K562 (cell line): ENCODE data around the gene TXNRD2. TPM values are rescaled to one million over a fixed set of nuclear protein-coding genes. Genes with fewer than 3 reads are reported as not detected.

ENCODE experiments used
- ATF1 ChIP-seq, 2 experiments: fragments of 450-650 bp in 1 of 2; IDR thresholded peaks; 2 replicates each; pipeline ENCODE4 v1.6.1; 2016; ENCODE audit warnings: missing compliant biosample characterization in 1 of 2, missing genetic modification characterization in 1 of 2
- CAMTA2 ChIP-seq: fragments of 250-450 bp; sonication (Bioruptor Pico); conservative IDR thresholded peaks from 2 replicates; pipeline ENCODE4 v1.5.1; 2022
- CSDE1 ChIP-seq, 2 experiments: fragments of 450-650 bp; IDR thresholded peaks; 2 replicates each; pipeline ENCODE4 v1.6.1; 2016; ENCODE audit warnings: mild to moderate bottlenecking in 1 of 2
- ELF4 ChIP-seq: fragments of 450-650 bp; formaldehyde crosslinking; IDR thresholded peaks from 2 replicates; pipeline ENCODE4 v1.4.0; 2022; ENCODE audit warnings: missing genetic modification characterization
- ETS1 ChIP-seq: conservative IDR thresholded peaks from 2 replicates; pipeline ENCODE4 v1.6.1; 2011; ENCODE audit warnings: low read depth, mild to moderate bottlenecking, low read length; ENCODE audit not compliant: control insufficient read depth
- GABPA ChIP-seq: fragments of 200-800 bp; sonication (Bioruptor generic); conservative IDR thresholded peaks from 2 replicates; pipeline ENCODE4 v1.6.1; 2016; ENCODE audit warnings: low read depth, missing genetic modification characterization, missing compliant biosample characterization
- HDAC1 ChIP-seq, 2 experiments: fragments of 450-650 bp; IDR thresholded peaks; 2 replicates each; pipeline ENCODE4 v1.6.1; 2016 to 2017; ENCODE audit warnings: inconsistent platforms in 1 of 2, mild to moderate bottlenecking in 1 of 2, moderate library complexity in 1 of 2
- HNRNPLL ChIP-seq: fragments of 200-400 bp; formaldehyde crosslinking; IDR thresholded peaks from 2 replicates; pipeline ENCODE4 v1.6.1; 2017; ENCODE audit warnings: low read length, low read depth, mild to moderate bottlenecking; ENCODE audit not compliant: poor library complexity, severe bottlenecking
- KDM5B ChIP-seq: fragments of 200-600 bp; sonication (generic); IDR thresholded peaks from 2 replicates; pipeline ENCODE4 v1.6.1; 2012; ENCODE audit warnings: low read depth, mild to moderate bottlenecking, moderate library complexity, low read length, control low read depth, inconsistent platforms; ENCODE audit not compliant: insufficient replicate concordance
- L3MBTL2 ChIP-seq: fragments of 450-650 bp; IDR thresholded peaks from 2 replicates; pipeline ENCODE4 v1.6.1; 2016; ENCODE audit warnings: mild to moderate bottlenecking, moderate library complexity
- RBFOX2 ChIP-seq: fragments of 200-400 bp; formaldehyde crosslinking; IDR thresholded peaks from 2 replicates; pipeline ENCODE4 v1.6.1; 2017; ENCODE audit warnings: low read depth, mild to moderate bottlenecking, low read length, moderate library complexity
- SAFB ChIP-seq: fragments of 200-400 bp; formaldehyde crosslinking; IDR thresholded peaks from 2 replicates; pipeline ENCODE4 v1.6.1; 2017; ENCODE audit warnings: low read depth, low read length, borderline replicate concordance
- SMARCB1 ChIP-seq: IDR thresholded peaks from 2 replicates; pipeline ENCODE4 v1.6.1; 2011; ENCODE audit warnings: improper control_type of control experiment, low read depth; ENCODE audit not compliant: insufficient read length
- UBTF ChIP-seq, 2 experiments: IDR thresholded peaks; 2 replicates each; pipeline ENCODE4 v1.6.1; 2012; ENCODE audit warnings: improper control_type of control experiment in 2 of 2, low read depth in 2 of 2, low read length in 2 of 2, borderline replicate concordance in 1 of 2
- YY1 ChIP-seq, 3 experiments: IDR thresholded peaks; 2 replicates each; pipeline ENCODE4 v1.6.1; 2011; ENCODE audit warnings: low read length in 2 of 3, mild to moderate bottlenecking in 2 of 3, moderate library complexity in 2 of 3, borderline replicate concordance in 1 of 3, control low read depth in 1 of 3, low read depth in 1 of 3; ENCODE audit not compliant: insufficient read depth in 3 of 3, insufficient replicate concordance in 2 of 3, control insufficient read depth in 1 of 3, insufficient read length in 1 of 3; ENCODE audit errors: extremely low read depth in 1 of 3
- ZBTB7A ChIP-seq: IDR thresholded peaks from 2 replicates; pipeline ENCODE4 v1.6.1; 2011; ENCODE audit warnings: low read depth, mild to moderate bottlenecking, low read length, moderate library complexity, borderline replicate concordance; ENCODE audit not compliant: control insufficient read depth
- ZC3H11A ChIP-seq: IDR thresholded peaks from 2 replicates; pipeline ENCODE4 v1.6.1; 2012; ENCODE audit warnings: low read depth, low read length, improper control_type of control experiment
- ZNF146 ChIP-seq: IDR thresholded peaks from one replicate; pipeline ENCODE4 v1.6.1; 2018; ENCODE audit warnings: missing compliant biosample characterization; ENCODE audit not compliant: unreplicated experiment
- ZNF24 ChIP-seq: fragments of 450-650 bp; IDR thresholded peaks from 2 replicates; pipeline ENCODE4 v1.6.1; 2016
- polyA plus RNA-seq, 8 experiments: library from polyadenylated mRNA; depleted of rRNA in 4 of 8; stranded (reverse) in 5 of 8; unstranded in 3 of 8; fragments of >200 nt; fragmentation: Nextera tagmentation in 2 of 8; fragmentation: Illumina TruSeq in 1 of 8; extraction: Ambion mirVana in 2 of 8; extraction: Trizol in 1 of 8; gene quantifications; 2 replicates each; pipeline versions ENCODE4 v1.2.1 to v1.2.3, GENCODE V29; 2011 to 2014; ENCODE audit warnings: inconsistent platforms in 1 of 8, missing spikeins in 1 of 8
- total RNA-seq, 7 experiments: library from RNA; depleted of rRNA in 6 of 7; stranded (reverse); fragments of >200 nt in 6 of 7; fragmentation: Illumina TruSeq in 2 of 7; extraction: Trizol in 2 of 7; gene quantifications; 2 replicates each; pipeline versions ENCODE4 v1.2.1 to v1.2.3, GENCODE V29; 2011 to 2021; ENCODE audit warnings: low replicate concordance in 1 of 7
- TF ChIP-seq, protein P1 (sequence below): fragments of 250-450 bp; sonication (Bioruptor Pico); IDR thresholded peaks from 2 replicates; pipeline ENCODE4 v1.5.1; 2021; ENCODE audit warnings: mild to moderate bottlenecking

TXNRD2 gene
- total and polyA plus RNA-seq, 9 of the 15 experiments (the other 6 are each of a cell fraction or from before 2014, with no cell fraction given): 3.3 to 80.2 (median 49.4) TPM

DNA sequence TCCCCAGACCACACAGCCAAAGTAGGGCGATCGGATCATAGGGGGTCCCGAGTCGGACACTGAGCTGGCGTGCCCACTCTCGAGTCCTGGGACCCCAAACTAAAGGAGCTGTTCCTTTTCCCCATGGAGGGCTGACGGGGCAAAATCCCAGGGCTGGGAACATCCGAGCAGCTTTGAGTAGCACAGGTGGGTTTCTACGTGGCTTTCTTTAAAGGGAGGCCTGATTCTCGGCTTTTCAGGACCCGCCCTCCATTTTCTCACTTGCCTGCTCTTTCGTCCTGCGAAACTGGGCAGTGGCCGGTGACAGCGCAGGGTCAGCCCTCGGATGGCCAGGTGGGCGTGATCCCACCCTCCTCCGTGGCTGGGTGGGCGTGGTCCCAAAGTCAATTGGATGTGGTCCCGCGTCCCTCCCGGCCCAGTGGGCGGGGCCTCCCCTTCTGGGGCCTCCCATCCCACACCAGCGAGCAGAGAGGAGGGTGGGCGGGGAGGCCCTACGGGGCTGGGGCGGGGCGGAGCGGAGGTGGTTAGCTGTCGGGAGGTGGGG is 17.5 kb upstream of the TXNRD2 start (continued):
- TF ChIP-seq ETS1: 0 out of 2 replicates have a peak, but pooled peaks have one; percentile 13
- TF ChIP-seq ZNF24: peak; percentile 57; the same call in 1 of the 2 replicates
- TF ChIP-seq CSDE1 (IDR thresholded peaks at IDR 0.05): peak in 1 of 2 experiments; percentile 32; a peak in 1 of 4 replicates
- peak in 1 of 2 experiments; percentile 62; a peak in 1 of 4 replicates for TF ChIP-seq HDAC1 (IDR thresholded peaks at IDR 0.05)
- peak; percentile 72 for TF ChIP-seq RBFOX2
- TF ChIP-seq, protein P1, sequence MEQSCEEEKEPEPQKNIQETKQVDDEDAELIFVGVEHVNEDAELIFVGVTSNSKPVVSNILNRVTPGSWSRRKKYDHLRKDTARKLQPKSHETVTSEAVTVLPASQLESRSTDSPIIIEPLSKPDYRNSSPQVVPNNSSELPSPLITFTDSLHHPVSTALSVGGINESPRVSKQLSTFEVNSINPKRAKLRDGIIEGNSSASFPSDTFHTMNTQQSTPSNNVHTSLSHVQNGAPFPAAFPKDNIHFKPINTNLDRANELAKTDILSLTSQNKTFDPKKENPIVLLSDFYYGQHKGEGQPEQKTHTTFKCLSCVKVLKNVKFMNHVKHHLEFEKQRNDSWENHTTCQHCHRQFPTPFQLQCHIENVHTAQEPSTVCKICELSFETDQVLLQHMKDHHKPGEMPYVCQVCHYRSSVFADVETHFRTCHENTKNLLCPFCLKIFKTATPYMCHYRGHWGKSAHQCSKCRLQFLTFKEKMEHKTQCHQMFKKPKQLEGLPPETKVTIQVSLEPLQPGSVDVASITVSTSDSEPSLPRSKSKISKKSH (CRISPR knock-in tag): 0 out of 2 replicates have a peak, but pooled peaks have one; percentile 56
- TF ChIP-seq SMARCB1: no peak
- TF ChIP-seq ATF1 (CRISPR knock-in tag; IDR thresholded peaks at IDR 0.05): no peak
- peak; percentile 63 for TF ChIP-seq ATF1 (tag; IDR thresholded peaks at IDR 0.05)
- TF ChIP-seq CAMTA2 (CRISPR knock-in tag): peak; percentile 37; the same call in 1 of the 2 replicates
- TF ChIP-seq UBTF (IDR thresholded peaks at IDR 0.05; ENCODE audit: borderline replicate concordance in 1 of 2, low read depth in 2 of 2, low read length in 2 of 2): peak in 1 of 2 experiments; percentile 50; a peak in 1 of 4 replicates
- TF ChIP-seq YY1 (IDR thresholded peaks at IDR 0.05; ENCODE audit: borderline replicate concordance in 1 of 3, control insufficient read depth in 1 of 3, extremely low read depth in 1 of 3, insufficient read depth in 3 of 3, insufficient read length in 1 of 3, insufficient replicate concordance in 2 of 3, low read depth in 1 of 3, low read length in 2 of 3): peak in 2 of 3 experiments; percentile 62 to 87
- no peak for TF ChIP-seq GABPA (tag)
- peak; percentile 98 for TF ChIP-seq ZBTB7A
- peak; percentile 11; the same call in 1 of the 2 replicates for TF ChIP-seq SAFB
- TF ChIP-seq KDM5B: no peak
- TF ChIP-seq ZNF146: no peak
- TF ChIP-seq L3MBTL2: 0 out of 2 replicates have a peak, but pooled peaks have one; percentile 40
- peak; percentile 99 for TF ChIP-seq HNRNPLL
- TF ChIP-seq ZC3H11A: peak; percentile 90
- 0 out of 2 replicates have a peak, but pooled peaks have one; percentile 18 for TF ChIP-seq ELF4
